Stimulated activated CD4-positive, alpha-beta T cell treated with anti-CD3 and anti-CD28 coated beads, TNF-alpha, amount 100 ng/mL, for 1 hour (primary cell): ENCODE measurements around the gene TMEM214.

Experiments
- DNase-seq, 3 donors: peaks; one replicate each; pipeline ENCODE4 v3.0.0-alpha.2; 2020; ENCODE audit warnings: low read depth in 3 of 3, low spot score in 1 of 3

Gene TMEM214

DNA sequence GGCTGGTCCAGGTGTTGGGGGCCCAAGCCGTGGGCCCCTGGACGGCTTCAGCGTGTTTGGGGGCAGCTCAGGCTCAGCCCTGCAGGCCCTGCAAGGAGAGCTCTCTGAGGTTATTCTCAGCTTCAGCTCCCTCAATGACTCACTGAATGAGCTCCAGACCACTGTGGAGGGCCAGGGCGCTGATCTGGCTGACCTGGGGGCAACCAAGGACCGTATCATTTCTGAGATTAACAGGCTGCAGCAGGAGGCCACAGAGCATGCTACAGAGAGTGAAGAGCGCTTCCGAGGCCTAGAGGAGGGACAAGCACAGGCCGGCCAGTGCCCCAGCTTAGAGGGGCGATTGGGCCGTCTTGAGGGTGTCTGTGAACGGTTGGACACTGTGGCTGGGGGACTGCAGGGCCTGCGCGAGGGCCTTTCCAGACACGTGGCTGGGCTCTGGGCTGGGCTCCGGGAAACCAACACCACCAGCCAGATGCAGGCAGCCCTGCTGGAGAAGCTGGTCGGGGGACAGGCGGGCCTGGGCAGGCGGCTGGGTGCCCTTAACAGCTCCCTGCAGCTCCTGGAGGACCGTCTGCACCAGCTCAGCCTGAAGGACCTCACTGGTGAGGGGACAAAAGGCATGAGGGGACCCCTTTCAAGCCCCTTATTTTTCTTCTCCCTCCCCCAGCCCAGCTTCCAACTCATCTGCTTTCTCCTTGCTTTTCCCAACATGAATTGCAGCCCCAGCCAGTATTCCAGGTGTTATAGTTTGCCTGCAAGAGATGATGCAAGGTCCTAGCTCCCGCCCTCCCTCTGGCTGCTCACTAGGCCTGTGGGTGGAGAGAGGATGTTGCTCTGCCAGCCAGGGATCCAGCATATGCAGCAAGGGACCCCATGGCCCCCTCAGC is 50.9 kb downstream of the TMEM214 start:
- DNase-seq: no peak

DNA sequence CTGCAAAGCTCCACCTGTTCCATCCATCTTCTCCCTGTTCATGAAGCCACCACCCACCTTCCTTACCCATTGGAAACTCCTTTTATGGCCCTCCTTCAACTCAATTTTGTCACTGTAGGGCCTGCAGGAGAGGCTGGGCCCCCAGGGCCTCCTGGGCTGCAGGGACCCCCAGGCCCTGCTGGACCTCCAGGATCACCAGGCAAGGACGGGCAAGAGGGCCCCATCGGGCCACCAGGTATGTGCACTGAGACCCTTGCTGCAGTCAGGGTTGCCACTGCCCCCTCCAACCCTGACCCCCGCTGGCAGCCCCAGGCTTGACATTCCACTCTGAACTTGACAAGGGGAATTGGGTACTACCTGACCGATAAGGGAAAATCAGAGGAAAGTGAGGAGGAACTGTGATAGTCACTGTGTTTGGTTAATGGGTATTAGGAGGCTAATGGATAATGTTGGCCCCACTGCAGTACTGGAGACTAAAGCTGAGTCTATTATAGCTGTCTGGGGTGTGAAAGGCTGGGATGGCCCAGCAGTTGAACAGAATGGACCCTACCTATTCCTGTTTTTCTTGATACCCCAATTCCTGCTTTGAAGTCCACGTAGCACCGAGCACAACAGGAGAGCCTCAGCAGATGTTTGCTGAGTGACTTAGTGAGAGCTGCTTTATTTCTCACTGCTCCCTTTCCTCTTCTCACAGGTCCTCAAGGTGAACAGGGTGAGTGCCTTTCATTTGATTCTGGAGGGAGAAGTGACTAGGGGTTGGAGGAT is 51.7 kb downstream of the TMEM214 start:
- no peak for DNase-seq

DNA sequence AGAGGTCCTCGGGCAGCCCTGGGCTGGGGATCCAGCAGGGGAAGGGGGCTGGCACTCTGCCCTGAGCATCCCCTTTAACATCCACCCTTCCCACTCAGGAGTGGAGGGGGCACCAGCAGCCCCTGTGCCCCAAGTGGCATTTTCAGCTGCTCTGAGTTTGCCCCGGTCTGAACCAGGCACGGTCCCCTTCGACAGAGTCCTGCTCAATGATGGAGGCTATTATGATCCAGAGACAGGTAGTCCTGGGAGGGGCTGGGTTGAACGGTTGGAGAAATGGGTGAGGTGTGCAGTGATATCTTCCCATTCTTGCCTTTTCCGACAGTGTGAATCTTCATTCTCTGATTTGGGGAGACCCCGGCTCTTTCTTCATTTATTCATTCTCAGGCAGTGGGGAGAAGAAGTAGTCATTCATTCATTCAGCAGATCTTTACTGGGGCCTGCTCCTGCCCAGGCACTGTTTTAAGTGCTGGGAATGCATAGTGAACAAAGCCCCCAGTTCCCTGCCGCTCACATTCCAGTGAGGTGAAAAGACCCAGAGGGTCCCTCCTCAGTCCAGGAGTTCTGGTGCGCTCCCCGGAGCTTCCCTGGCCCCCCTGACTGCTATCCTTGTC is 52.4 kb downstream of the TMEM214 start:
- DNase-seq: no peak

DNA sequence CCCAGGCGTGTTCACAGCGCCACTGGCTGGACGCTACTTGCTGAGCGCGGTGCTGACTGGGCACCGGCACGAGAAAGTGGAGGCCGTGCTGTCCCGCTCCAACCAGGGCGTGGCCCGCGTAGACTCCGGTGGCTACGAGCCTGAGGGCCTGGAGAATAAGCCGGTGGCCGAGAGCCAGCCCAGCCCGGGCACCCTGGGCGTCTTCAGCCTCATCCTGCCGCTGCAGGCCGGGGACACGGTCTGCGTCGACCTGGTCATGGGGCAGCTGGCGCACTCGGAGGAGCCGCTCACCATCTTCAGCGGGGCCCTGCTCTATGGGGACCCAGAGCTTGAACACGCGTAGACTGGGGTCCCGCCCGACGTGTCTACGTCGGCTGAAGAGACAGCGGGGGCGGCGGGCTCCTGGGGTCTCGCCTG is 52.9 kb downstream of the TMEM214 start:
- peak in 1 of 3 donors; percentile 29 for DNase-seq

DNA sequence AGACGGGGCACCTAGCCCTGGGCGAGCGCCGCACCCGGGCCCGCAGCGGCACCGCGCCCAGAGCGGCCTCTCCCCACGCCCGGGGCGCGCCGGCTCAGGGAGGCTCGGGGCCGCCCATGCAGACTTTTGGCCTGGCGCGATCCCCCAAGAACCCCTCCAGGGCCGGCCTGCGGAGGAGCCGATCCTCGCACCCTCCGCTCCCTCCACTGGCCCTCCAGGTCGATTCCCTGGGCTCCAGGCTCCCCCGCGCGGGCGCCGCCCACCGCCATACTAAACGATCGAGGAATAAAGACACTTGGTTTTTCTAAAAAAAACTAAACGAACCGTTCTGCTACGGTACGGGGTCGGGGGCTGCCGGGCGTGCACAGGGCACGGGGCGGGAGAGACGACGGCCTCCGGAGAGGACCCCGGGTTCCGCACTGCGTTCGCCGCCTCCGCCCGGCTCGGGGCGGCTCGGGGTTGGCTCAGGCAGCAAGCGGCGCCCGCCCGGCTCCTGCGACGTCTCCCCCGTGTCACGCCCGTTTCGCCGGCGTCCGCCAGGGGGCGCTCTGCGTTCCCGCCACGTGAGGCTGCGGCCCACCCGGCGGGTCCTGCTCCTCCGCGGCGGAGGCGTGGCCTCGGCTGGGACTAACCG is 53.4 kb downstream of the TMEM214 start:
- peak; percentile 91 to 99 (median 98) for DNase-seq

DNA sequence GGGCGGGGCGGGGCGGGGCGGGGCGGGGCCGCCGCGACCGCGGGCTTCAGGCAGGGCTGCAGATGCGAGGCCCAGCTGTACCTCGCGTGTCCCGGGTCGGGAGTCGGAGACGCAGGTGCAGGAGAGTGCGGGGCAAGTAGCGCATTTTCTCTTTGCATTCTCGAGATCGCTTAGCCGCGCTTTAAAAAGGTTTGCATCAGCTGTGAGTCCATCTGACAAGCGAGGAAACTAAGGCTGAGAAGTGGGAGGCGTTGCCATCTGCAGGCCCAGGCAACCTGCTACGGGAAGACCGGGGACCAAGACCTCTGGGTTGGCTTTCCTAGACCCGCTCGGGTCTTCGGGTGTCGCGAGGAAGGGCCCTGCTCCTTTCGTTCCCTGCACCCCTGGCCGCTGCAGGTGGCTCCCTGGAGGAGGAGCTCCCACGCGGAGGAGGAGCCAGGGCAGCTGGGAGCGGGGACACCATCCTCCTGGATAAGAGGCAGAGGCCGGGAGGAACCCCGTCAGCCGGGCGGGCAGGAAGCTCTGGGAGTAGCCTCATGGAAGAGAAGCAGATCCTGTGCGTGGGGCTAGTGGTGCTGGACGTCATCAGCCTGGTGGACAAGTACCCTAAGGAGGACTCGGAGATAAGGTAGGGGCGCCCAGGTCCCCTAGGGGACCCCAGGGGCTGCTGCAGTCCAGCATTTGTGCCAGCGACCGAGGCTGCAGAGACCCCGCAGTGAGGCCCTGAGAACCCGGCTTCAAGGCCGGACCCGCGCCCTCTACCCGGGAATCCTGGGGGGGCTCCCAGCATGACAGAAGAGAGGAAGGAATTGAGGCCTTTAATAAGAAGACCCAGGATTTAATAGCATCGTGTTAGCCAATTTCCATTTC is 54.2 kb downstream of the TMEM214 start, which contains the start of gene KHK:
Gene KHK (plus strand): TSS at position 49 of the 870 bp plus-strand sequence. CDS start 488 bp downstream, at position 537.
- no peak for DNase-seq

DNA sequence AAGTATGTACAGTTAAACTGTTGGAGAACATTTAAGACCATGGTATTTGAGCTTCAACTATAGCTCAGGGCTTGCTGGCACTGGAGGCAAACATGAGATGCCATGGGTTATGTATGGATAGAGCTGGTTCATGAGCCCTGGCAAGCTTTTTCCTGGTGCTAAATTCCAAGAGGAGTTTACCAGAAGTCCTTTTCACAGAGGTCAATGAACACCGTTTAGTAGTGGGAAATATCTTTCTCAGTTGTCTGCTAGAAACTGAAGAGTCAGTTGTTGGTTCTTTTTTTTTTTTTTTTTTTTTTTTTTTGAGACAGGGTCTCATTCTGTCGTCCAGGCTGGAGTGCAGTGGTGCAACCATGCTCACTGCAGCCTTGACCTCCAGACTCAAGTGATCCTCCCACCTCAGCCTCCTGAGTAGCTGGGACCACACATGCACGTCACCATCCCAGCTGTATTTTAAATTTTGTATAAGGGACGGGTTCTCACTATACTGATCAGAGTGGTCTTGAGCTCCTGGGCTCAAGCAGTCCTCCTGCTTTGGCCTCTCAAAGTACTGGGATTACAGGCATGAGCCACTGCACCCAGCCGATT is 55.2 kb downstream of the TMEM214 start:
- DNase-seq: no peak

DNA sequence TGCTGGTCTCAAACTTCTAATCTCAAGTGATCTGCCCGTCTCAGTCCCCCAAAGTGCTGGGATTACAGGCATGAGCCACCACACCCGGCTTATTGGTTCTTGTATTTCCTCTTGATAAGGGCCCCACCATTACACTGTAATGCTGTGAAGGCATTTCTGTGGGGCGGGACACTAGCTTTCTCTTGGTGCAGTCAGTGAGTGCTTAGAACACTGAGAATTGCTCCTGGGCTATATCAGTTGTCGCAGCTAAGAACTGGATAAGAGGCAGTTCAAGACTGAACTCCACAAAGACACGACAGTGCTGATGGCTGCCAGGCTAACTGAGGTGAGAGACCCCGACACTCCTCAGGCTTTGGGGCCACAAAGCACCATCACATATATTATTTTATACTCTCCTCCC is 55.9 kb downstream of the TMEM214 start:
- no peak for DNase-seq

DNA sequence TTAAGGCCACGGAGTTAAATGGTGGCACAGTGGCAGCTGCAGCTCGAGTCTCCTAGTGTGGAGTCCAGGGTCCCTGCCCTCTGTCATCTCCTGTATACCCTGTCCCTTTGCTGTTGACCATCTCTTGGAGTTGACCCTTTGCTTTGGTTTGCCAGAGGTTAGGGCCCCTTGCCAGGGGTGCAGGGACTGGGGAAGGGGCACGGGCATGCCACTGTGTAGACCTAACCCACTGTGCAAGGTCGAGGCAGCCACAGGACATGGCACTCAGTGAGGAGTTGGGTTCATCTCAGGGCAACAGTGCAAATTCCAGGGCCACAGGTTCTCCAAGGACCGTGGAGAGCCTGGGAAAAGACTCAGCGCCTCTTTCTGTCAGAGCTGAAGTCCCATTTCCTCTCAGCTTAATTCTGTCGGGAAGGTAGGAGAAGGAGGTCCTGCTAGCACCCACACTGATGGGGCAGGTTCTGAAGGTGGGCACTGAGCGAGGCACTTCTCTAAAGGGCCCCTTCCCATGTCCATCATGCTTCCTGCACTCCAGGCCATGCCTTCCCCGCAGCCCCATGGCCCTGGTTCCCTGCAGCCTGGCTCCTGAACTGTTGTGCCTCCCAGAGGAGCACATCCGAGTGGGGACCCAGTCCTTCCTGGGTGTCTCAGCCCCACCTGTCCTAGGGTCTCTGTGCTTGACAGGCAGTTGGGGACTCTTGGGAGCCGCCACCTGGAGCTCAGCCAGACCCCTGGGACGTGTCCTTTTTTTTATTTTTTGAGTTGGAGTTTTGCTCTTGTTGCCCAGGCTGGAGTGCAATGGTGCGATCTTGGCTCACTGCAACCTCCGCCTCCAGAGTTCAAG is 56.6 kb downstream of the TMEM214 start:
- DNase-seq: no peak
